Measurements from ENCODE around the gene DIAPH3. TPM values are rescaled to one million over a fixed set of nuclear protein-coding genes. Genes with fewer than 3 reads are reported as not detected.

The DIAPH3 gene
- polyA plus RNA-seq, 2 of the 4 experiments (the other 2 are of a cell fraction), result 10.8 to 13.6 TPM

DNA sequence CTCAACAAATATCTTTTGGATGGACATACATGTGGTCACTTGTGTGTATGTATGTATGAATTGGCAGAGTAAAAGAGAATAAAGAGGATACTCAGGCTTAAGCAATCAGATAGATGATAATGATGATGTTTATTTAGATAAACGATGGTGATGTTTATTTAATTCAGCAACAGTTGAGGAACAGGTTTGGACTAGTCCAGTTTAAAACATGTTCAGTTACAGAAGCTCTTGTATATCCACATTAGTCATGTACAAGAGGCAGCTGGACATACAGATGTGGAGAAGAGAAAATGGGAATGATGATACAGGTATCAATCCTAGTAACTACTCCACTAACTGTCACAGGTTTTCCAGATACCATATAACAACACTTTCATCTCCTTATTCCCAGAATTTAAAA is 232.1 kb downstream of the DIAPH3 start:
- Histone ChIP-seq H3K27ac (no peak overlapping the region), H3K4me1 (no peaks in the 10 kb centered on the region), H3K9me3 (no peaks in the 10 kb centered on the region), H3K4me3 (no peak overlapping the region), H3K4me2 (no peak overlapping the region)
- no peak for TF ChIP-seq MAFK (IDR thresholded peaks at IDR 0.05; ENCODE audit: partially characterized antibody)
- no peak for TF ChIP-seq ZFP36 (IDR thresholded peaks at IDR 0.05; ENCODE audit: borderline replicate concordance, partially characterized antibody)
- no peak for TF ChIP-seq ESRRA (IDR thresholded peaks at IDR 0.05; ENCODE audit: borderline replicate concordance, low read length)
- TF ChIP-seq, protein P1, sequence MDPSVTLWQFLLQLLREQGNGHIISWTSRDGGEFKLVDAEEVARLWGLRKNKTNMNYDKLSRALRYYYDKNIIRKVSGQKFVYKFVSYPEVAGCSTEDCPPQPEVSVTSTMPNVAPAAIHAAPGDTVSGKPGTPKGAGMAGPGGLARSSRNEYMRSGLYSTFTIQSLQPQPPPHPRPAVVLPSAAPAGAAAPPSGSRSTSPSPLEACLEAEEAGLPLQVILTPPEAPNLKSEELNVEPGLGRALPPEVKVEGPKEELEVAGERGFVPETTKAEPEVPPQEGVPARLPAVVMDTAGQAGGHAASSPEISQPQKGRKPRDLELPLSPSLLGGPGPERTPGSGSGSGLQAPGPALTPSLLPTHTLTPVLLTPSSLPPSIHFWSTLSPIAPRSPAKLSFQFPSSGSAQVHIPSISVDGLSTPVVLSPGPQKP (IDR thresholded peaks at IDR 0.05; ENCODE audit: low read depth, low read length), result no peak
- no peak for TF ChIP-seq NFE2L2 (conservative IDR thresholded peaks at IDR 0.05; ENCODE audit: low read length)
- TF ChIP-seq RFX5 (IDR thresholded peaks at IDR 0.05), result no peak
- no peak for TF ChIP-seq JUN (IDR thresholded peaks at IDR 0.05)
- no peak for TF ChIP-seq KDM1A (IDR thresholded peaks at IDR 0.05; ENCODE audit: low read depth)
- TF ChIP-seq RCOR1 (IDR thresholded peaks at IDR 0.05; ENCODE audit: low read depth, low read length), result no peak
- TF ChIP-seq NR3C1 (IDR thresholded peaks at IDR 0.05), result no peak
- TF ChIP-seq EHF (CRISPR knock-in tag; IDR thresholded peaks at IDR 0.05), result no peak
- ATAC-seq, result no peak
- DNase-seq (ENCODE audit: low read depth in 1 of 2, low spot score in 1 of 2), result no peak
- FAIRE-seq, result no peak
- CTCF ChIA-PET, result no interaction called here
- WGBS (ENCODE audit: missing lambda C conversion rate), result 88% methylated on average over 1 of the region's 1 CpG
- POLR2A ChIA-PET, result no interaction called here

DNA sequence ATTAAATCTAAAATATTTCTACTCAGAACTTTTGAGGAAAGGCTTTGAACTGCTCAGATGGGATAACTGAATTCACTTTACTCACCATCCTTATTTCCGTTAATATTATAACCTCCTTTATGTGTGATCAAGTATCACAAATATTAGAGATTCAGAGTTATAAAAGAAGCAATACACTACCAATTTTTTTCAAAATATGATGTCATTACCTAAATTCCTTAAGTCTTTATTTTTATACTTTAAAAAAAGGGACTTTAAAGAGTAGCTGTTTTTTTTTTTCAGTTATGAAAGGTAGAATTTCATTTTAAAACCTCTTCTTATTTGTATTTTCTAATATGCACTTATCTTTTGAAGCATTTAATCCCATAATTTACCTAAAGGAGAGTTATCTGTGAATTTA is 239.5 kb downstream of the DIAPH3 start:
- Histone ChIP-seq H3K4me2 (no peak overlapping the region), H3K9me3 (no peaks in the 10 kb centered on the region), H3K27ac (no peak overlapping the region), H3K4me1 (no peaks in the 10 kb centered on the region), H3K4me3 (no peak overlapping the region)
- FAIRE-seq (no peak), ATAC-seq (no peak), DNase-seq (ENCODE audit: low read depth in 1 of 2, low spot score in 1 of 2) (no peak)
- 87% methylated on average over 1 of the region's 1 CpG for WGBS (ENCODE audit: missing lambda C conversion rate)
- CTCF ChIA-PET, result no interaction called here
- POLR2A ChIA-PET, result no interaction called here
- no peak for TF ChIP-seq CEBPB (IDR thresholded peaks at IDR 0.05)
- no peak for TF ChIP-seq JUNB (IDR thresholded peaks at IDR 0.05)
- no peak for TF ChIP-seq EP300 (IDR thresholded peaks at IDR 0.05)
- TF ChIP-seq NPAS2 (CRISPR knock-in tag; IDR thresholded peaks at IDR 0.05; ENCODE audit: borderline replicate concordance), result no peak
- TF ChIP-seq MYC (IDR thresholded peaks at IDR 0.05; ENCODE audit: borderline replicate concordance, low read length), result no peak
- no peak for TF ChIP-seq NFE2L2 (conservative IDR thresholded peaks at IDR 0.05; ENCODE audit: low read length)
- TF ChIP-seq ESRRA (IDR thresholded peaks at IDR 0.05; ENCODE audit: borderline replicate concordance, low read length), result no peak
- TF ChIP-seq KDM5A (IDR thresholded peaks at IDR 0.05), result no peak
- no peak for TF ChIP-seq BHLHE40 (IDR thresholded peaks at IDR 0.05; ENCODE audit: low read depth, low read length)
- TF ChIP-seq TFCP2L1 (CRISPR knock-in tag; IDR thresholded peaks at IDR 0.05), result no peak
- TF ChIP-seq HOXB13 (CRISPR knock-in tag; IDR thresholded peaks at IDR 0.05; ENCODE audit: low read depth), result no peak
- TF ChIP-seq MAZ (IDR thresholded peaks at IDR 0.05; ENCODE audit: borderline replicate concordance, low read depth, low read length), result no peak
- TF ChIP-seq, protein P2, sequence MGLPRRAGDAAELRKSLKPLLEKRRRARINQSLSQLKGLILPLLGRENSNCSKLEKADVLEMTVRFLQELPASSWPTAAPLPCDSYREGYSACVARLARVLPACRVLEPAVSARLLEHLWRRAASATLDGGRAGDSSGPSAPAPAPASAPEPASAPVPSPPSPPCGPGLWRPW (IDR thresholded peaks at IDR 0.05), result no peak
- TF ChIP-seq CBX2 (IDR thresholded peaks at IDR 0.05; ENCODE audit: borderline replicate concordance, low read depth), result no peak
- TF ChIP-seq, protein P1 (IDR thresholded peaks at IDR 0.05; ENCODE audit: low read depth, low read length), result no peak
- no peak for TF ChIP-seq ZSCAN20 (CRISPR knock-in tag; IDR thresholded peaks at IDR 0.05)
- no peak for TF ChIP-seq HOXA7 (CRISPR knock-in tag; IDR thresholded peaks at IDR 0.05)
- TF ChIP-seq, protein P3, sequence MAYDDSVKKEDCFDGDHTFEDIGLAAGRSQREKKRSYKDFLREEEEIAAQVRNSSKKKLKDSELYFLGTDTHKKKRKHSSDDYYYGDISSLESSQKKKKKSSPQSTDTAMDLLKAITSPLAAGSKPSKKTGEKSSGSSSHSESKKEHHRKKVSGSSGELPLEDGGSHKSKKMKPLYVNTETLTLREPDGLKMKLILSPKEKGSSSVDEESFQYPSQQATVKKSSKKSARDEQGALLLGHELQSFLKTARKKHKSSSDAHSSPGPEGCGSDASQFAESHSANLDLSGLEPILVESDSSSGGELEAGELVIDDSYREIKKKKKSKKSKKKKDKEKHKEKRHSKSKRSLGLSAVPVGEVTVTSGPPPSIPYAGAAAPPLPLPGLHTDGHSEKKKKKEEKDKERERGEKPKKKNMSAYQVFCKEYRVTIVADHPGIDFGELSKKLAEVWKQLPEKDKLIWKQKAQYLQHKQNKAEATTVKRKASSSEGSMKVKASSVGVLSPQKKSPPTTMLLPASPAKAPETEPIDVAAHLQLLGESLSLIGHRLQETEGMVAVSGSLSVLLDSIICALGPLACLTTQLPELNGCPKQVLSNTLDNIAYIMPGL (CRISPR knock-in tag; IDR thresholded peaks at IDR 0.05; ENCODE audit: borderline replicate concordance), result no peak
- TF ChIP-seq ZFP36 (IDR thresholded peaks at IDR 0.05; ENCODE audit: borderline replicate concordance, partially characterized antibody), result no peak
- TF ChIP-seq, protein P4, sequence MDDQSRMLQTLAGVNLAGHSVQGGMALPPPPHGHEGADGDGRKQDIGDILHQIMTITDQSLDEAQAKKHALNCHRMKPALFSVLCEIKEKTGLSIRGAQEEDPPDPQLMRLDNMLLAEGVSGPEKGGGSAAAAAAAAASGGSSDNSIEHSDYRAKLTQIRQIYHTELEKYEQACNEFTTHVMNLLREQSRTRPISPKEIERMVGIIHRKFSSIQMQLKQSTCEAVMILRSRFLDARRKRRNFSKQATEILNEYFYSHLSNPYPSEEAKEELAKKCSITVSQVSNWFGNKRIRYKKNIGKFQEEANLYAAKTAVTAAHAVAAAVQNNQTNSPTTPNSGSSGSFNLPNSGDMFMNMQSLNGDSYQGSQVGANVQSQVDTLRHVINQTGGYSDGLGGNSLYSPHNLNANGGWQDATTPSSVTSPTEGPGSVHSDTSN (IDR thresholded peaks at IDR 0.05), result no peak
